Cerebellar cortex (tissue), 1 donor: ENCODE results near the gene HOXC10.

ENCODE experiments used
- DNase-seq: peaks from one replicate; pipeline ENCODE4 v3.0.0-alpha.2; 2015; ENCODE audit warnings: low spot score

The HOXC10 gene

DNA sequence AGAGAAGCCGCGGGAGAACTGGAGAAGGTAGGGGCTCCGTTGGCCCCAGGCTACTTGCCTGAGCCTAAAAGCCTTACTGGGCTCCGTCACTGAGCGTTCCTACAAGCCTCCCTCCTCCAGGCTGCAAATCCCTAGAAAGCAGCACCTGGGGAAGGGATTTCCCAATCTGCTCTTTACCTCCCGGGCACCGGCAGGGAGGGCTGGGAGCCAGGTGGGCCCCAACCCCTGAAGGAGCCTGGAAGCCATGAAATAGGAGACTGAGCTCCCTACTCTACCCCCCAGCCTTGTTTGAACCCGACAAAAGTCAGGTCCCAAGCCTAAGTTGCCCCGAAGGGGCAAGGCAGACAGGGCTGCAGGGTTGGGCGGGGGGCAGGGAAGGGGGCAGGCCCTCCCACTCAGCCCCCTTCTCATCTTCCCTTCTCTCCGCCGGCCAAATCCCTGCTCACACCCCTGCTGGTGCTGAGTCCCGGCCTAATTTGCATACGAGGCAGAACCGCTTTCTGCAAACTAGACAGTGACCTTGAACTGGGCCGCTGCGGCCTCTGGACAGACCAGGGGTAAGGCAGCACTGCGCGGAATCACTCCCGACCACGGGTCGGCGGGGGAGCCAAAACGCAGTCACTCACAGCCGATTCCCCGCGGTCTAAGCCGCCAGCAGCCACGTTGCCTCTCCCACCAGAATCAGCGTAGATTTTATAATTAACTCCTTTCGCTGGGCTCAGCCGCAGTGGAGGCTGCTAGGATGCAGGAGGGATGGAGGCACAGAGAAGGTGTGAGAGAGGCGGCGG is 34.0 kb upstream of the HOXC10 start:
- DNase-seq, result no peak

DNA sequence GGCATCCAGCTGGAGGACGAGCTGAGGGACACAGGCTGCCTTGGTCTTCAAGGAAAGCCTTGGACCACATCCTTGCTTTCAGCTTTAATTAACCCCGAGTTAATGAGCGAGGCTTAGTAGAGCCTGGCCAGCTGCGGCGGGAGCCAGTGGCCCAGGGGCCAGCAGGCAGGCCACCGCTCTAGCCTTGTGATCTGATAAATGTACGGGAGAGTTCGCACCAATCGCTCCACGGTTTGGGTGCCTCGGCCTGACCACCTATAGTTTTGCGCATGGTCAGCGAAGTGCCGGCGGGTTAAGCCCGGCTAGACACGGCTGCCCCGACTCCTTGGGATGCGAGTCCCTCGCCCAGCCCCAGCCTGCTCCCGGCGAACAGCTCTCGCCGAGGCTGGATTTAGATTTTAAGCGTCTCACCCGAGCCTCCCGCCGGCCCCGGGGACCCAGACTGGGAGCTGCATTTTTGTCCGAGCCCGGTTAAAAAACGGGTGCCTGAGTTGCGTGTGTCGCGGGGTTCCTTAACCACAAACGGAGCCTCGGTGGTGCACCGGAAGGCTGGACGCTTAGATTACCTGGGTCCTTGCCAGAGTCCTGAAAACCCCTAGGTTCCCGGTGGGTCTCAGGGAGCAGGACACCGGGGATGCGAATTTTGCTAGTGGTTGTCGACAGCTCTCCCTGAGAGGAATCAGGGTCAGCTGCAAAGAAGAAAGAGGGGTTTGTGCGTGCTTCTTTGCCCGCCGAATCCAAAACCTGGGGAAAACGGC is 33.2 kb upstream of the HOXC10 start:
- no peak for DNase-seq

DNA sequence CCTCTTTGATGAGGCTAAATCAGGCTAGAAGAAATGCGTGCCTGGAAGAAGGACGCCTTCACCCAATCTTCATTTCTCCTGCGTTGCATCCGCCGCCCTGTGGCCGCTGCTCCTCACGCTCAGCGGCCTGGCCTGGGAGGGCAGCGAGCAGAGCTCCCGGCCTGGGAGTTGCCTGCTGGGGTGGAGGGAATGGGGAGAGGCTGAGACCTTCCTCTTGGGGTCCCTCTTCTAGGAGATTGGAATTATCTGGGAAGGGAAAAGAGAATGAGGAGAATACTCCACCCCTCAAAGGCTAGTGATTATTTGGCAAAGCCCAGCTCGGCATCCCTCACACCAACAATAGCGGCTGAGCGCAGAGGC is 32.6 kb upstream of the HOXC10 start:
- DNase-seq, result no peak

DNA sequence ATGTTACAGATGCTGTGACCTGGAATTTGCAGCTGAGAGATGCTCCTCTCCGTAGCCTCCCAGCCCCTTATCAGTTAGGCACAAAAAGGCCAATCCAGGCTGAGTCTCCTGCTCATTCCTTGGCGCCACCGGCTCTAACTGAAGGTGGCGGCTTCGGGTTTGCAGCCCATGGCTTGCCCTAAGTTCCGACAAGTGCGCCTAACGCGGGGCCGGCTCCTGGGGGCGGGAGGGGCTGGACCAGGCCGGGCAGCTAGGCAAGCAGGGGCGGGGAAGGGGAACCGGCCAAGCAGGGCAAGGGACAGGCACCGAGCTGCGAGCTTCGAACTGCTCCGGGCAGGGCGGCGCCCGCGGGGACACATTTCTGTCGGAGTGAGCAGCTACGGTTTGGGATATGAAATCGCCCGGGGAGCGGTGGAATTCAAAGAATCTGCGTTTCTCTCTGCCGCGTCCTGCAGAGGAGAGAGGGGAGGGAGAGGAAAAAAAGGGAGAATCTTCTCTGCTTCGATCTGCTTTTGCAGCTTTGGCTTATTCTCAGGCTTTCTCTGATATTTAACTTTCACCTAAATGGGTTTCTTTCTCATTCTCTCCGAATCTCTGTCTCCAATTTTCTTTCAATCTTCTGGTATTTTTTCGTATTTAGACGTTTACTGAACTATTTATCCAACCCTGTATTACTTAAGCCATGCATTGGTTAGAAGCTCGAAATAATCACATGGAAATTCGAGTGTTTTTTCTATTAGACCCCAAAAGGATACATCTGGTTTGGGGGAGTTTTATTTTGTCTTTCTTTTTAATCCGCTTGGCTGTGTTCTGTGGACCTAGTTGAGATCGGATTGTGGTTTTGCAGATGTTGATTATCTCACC is 31.8 kb upstream of the HOXC10 start:
- no peak for DNase-seq

DNA sequence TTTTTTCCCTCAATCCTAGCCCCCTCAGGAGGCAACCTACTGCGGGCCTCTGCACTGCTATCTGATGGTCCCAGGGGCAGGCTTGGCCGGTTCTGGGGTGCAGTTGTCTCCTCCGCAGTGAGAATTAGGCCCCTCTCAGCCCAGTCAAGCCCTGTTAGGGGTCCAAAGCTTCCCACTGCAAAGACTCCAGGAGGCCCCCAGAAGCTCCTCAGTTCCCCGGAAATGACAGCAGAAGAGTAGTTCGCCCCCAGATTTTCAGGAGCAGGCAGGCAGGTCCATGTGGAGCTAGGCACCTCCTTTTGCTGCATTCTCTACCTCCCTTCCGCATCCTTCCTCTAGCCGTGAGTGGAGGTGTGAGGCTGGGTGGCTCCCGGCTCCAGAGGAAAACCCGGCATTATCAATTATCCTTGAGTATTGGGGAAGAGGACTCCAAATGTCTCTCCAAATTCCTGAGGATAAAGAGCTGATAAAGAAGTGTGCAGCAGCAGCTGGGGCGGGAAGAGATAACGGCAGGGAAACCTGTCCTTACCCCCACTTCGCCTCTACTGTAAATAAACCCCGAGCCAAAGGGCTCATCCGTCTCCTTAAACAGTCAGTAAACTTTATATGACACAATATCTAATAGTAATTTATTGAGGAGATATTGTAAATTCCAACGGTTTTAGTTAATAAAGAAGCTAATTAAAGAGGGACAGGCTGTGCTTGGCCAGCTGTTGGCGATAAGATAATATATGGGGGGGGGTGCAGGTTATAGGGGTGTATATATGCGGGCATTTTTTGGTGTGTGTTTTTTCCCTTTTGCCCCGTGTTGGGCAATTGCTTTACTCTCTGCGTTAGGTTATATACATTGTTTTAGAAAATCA is 30.9 kb upstream of the HOXC10 start:
- no peak for DNase-seq

DNA sequence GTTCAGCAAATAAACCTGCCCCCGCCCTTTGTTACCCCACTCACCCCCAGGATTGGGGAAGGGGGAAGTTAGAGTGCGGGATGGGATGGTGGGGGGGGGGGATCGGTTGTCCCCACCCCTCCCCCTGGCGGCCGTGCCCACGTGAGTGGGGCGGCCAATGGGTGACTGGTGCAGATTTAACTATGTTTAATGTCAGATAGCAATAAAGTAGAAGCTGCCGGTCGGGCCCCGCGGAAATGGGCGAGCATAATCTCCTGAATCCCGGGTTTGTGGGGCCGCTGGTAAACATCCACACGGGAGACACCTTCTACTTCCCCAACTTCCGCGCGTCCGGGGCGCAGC is 30.3 kb upstream of the HOXC10 start, which contains the start of gene HOXC12:
HOXC12 (plus strand) TSS at position 210 of the 342 bp plus-strand sequence; CDS start at position 237, 27 bp downstream.
- no peak for DNase-seq

DNA sequence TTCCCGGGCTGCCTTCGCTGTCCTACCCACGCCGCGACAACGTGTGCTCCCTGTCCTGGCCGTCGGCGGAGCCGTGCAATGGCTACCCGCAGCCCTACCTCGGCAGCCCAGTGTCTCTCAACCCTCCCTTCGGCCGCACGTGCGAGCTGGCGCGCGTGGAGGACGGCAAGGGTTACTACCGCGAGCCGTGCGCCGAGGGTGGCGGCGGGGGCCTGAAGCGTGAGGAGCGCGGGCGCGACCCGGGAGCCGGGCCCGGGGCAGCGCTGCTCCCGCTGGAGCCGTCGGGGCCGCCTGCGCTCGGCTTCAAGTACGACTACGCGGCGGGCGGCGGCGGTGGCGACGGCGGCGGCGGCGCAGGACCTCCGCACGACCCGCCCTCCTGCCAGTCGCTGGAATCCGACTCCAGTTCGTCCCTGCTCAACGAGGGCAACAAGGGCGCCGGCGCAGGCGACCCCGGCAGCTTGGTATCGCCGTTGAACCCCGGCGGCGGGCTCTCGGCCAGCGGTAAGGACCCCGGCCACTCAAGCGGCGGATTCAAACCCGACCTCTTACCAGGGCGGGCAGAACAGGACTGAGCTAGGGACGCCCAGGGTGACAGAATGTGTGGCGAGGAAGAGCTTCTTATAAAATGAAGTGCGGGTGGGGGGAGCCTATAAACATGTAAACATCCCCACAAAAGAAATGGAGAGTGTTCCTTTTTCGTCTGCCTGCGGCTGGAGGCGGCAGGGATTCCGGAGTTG is 29.7 kb upstream of the HOXC10 start:
- DNase-seq, result no peak

DNA sequence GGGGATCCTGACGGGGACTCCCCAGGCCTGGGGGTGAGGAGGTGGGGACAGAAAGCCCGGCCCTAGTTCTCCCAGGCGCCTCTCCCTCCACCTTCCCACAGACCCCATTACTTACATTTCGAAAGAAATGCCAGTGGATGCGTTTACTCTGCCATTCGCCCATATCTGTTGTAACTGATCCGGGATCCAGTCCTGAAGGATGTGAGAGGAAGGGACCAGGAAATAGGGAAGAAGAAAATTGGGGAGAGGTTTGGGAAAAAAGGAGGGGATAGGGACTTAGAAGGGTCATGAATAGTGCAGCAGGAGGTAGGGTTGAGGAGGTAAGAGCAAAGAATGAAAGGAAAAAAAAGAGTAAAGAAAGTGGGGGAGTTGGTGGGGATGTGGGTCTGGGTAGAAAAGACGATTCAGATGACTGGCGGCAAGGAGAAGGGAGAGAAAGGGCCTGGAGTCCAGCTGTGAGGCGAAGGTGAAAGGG is 29.1 kb upstream of the HOXC10 start:
- no peak for DNase-seq

DNA sequence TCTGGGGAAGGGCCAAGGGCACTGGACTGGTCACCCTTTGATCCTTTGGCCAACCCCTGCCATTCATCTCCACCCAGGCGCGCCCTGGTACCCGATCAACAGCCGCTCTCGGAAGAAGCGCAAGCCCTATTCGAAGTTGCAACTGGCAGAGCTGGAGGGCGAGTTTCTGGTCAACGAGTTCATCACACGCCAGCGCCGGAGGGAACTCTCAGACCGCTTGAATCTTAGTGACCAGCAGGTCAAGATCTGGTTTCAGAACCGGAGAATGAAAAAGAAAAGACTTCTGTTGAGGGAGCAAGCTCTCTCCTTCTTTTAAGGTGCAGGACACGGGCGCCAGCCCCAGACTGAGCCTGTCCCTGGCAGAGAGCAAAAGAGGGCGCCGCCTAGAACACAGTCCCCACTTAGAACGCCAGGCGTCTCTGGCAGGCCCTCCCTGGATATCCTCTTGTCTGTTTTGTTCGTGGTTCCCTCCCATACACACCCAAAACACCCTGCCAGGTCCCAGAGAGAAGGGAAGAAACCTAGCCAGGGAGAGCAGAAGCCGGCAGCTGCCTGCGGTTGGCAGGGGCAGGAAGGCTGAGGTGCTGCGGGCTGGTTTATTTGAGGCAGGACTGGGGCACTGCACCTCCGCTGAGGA is 28.6 kb upstream of the HOXC10 start:
- DNase-seq, result no peak

DNA sequence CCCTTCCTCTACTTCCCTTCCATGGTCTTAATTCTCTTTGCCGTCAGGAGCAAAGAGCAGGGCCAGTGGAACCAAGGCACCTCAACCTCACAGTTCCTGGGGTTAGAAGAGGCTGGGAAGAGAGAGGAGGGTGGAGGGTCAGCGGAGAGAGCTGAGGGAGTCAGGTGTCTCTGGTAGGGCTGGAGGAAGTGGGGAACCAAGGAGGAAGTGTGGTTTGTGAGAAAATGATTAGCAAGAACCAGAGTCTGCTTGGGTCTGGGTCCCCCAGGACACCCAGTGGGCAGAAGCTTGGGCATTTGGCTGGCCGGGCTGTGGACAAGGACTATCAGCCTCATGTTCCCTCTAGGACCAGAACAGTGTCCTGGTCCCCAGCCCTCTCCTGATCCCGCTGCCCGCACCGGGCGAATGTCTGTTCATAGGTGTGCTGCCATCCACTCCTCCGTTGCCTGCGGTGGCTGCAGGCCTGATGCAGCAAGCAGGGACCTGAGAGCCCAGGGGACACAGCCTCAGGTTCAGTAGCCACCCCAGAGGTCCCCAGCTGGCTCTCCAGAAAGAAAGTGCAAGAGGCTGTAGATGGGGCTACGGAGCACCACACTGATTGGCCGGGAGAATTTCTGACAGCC is 27.9 kb upstream of the HOXC10 start:
- DNase-seq, result no peak

DNA sequence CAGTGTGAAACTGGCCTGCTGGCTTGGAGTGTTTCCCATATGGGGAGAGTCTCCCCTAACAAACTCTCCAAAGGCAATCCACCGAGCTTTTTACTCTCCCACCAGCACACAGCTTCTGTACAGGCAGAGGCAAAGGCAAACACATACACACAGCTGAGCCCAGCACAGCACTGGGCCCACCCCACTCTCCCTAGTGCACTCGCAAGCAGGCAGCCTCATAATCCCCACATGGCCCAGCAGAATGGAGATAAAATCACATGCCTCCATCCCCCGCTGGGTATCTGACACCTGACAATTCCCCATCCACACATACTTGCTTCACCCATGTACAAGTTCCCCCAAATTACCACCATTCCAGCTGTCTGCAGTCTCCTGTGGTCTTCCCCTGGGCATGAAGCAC is 26.8 kb upstream of the HOXC10 start:
- DNase-seq, result no peak

DNA sequence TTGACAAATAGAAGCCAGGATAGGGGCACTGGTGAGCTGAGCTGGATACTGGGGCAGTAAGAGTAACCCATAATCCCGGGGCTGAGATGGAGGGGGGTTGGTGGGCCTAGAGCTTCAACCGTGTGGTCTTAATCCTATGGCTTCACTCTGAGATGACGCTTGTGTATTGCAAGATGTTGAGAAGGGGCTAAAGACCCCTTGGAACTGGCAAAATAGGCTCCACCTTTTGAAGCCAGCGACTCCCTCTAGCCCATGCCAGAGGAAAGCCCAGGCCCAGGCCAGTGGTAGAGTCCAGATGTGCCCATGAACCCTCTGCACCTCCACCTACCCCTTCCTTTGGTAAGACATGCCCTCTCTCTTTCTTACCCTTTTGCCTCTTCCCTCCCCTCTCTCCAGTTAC is 25.6 kb upstream of the HOXC10 start:
- no peak for DNase-seq

DNA sequence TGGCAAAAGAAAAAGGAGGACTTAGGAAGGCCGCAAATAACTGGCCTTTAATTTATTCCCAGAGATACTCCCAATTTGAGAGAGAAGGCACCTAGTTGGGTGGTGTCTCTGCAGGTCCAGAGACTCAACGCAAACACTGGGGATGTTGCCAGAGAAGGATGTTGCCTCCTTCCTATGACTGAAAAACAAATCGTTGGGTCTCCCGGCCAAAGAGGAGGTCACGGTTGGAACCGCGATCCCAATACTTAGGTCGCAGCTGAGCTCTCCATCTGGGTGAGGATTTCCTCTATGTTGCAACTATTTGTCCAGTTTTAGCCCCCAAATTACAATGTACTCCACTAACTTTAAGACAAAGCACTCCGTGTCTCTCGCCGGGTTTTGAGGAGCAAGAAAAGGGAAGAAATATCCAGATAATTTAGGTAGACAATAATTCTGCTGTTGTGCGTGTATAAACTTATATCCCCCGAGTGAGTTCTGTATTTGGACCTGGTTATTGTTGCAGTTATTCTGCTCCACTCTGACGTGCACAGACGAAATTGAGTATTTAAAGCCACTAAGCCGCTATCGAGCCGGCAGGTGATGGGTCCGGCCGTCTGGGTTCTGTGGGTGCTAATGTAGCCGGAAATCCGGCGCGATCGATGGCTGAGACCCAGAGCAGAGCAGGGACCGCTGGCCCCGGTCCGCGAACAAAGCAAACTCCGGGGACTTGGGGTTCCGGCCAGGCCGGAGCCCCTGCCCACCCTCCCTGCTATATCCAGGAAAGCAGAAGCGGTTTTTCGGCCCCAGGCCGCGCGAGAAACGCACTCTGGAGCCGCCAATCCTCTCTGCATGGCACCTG is 24.5 kb upstream of the HOXC10 start:
- DNase-seq, result no peak

DNA sequence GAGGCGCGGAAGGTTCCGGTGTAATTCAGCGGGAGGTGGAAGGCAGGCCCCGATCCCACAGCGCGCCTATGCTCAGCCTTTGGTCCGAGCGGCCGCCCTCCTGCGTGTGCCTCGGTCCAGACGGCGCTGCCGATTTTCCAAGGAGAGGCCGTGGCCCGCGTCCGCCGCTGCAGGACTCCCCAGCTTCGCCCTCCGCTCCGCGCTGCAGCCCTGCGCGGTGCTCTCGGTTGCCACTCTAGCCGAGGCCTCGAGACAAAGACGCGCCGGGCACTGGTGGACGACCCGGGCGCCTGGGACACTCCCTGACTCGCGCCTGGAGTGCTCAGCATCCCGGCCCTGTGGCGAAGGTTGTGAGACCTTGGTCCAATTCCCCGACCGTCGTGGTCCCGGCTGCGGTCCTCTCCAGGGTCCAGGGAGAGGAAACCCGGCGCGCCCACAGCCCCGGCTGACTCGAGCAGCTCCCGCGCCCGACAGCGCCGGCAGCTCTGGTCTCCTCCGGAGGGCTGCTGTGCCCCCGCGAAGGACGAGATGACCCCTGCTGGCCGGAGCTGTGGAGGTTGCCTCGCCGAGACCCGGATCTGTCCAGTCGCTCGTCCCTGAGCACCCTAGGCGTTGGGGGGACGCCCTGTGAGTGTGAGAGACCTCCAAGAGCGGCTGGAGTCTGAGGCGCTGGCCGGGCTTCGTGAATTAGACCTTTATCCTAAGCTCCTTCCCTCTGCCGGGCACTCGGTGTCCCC is 23.8 kb upstream of the HOXC10 start:
- DNase-seq, result no peak

DNA sequence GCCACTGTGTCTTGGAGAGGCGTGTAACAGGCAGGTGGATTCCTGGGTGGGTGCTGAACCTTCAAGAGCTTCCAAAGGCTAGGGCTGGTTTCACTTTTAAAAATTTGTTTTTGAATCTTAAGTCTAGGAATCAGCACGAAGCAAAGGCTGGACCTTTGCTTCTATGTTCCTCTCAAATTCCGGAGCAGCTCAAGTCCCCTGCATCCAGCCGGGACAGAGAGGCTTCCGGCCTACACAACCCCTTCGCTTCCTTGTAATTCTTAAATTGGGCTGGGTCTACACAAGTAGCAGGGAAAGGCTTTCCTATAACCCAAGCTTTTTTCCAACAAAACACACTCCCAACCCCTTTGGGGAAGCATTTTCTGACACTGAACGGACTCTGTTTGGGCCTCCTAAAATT is 21.9 kb upstream of the HOXC10 start:
- no peak for DNase-seq

DNA sequence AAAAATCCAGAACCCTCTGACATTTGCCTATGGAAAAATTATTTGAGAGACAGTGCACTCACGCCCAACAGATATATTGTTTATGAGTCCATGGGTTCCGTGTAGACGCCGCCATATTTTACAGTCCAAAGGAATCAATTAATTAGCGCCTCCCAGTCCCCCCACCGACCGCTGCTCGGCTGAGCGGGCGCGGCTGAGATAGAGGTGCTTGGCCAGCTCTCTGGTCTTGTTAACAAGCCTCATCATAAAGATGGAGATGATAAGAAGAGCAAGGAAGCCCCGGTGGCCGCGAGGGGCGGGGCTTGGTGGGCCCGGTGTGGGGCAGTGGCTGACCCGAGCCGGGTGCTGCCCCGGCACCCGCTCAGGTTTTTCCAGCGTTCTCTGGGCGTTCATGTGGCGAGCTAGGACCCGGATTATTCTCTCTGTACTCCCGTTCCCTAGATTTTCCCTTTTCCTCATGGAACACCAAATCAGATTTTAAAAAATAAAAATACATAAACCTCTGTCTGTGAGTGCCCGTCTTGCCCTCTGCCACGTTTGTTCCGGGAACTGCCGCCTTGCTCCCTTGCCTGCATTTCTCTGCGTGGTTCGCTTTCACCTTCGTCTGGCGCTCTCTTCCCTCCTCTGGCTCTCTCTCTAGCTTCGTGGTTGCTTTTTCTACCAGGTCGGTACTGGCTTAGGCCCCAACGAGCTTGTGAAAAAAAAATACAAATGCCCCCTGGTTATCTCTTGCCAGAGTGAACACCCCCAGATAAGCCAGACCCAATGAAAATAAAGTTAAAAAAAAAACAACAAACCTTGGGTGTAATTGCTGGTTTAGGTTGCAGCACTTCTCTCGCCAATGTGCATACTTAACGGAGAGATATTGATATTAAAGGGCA is 21.3 kb upstream of the HOXC10 start:
- DNase-seq, result no peak

DNA sequence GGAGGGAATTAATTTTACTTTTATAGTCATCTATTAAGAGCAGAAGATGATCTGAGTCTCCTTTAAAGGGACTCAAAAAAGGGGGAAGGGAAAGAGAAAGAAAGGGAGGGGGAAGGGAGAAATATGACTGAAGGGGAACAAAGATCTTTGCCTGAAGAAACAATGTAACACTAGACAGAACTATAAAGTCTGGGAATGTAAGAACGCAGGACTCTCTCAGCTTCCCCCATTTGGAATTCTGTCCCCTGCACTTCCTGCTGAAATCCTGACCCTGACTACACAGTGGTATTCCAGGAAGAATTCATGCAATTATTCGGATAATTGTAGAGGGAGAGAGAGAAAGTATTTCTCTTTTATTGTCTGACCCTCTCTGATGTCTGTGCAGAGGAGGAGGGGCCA is 20.6 kb upstream of the HOXC10 start:
- no peak for DNase-seq
